HL-60 (cell line): ENCODE measurements around the gene LCNL1.

Source experiments
- DNase-seq, 2 experiments: peaks; one replicate each; pipeline ENCODE4 v3.0.0-alpha.2; 2010 to 2020; ENCODE audit warnings: low read depth in 1 of 2, low spot score in 1 of 2
- H3K27ac ChIP-seq: fragments of 250-450 bp; sonication (Bioruptor Pico); replicated peaks from 2 replicates; pipeline ENCODE4 v1.5.1; 2020; ENCODE audit warnings: mild to moderate bottlenecking, moderate library complexity
- H3K27me3 ChIP-seq: fragments of 250-450 bp; sonication (Bioruptor Pico); 2 replicates; pipeline ENCODE4 v1.5.1; 2021; ENCODE audit warnings: mild to moderate bottlenecking, moderate library complexity; ENCODE audit not compliant: insufficient read depth, poor library complexity, severe bottlenecking
- H3K4me3 ChIP-seq: replicated peaks from 2 replicates; pipeline ENCODE4 v1.5.1; 2011; ENCODE audit warnings: mild to moderate bottlenecking, control low read depth, low read length; ENCODE audit not compliant: insufficient read depth
- GABPA ChIP-seq: IDR thresholded peaks from 2 replicates; pipeline ENCODE4 v1.6.1; 2012; ENCODE audit warnings: low read depth
- POLR2AphosphoS5 ChIP-seq: IDR thresholded peaks from 2 replicates; pipeline ENCODE4 v1.6.1; 2012; ENCODE audit warnings: low read depth
- SPI1 ChIP-seq: IDR thresholded peaks from 2 replicates; pipeline ENCODE4 v1.6.1; 2012; ENCODE audit warnings: low read depth, mild to moderate bottlenecking, borderline replicate concordance
- TF ChIP-seq, protein P1 (sequence below): IDR thresholded peaks from one replicate; pipeline ENCODE4 v1.5.1; 2011; ENCODE audit warnings: low read length, control low read depth, inconsistent platforms; ENCODE audit not compliant: insufficient read depth
- TF ChIP-seq, protein P2 (sequence below): IDR thresholded peaks from 2 replicates; pipeline ENCODE4 v1.6.1; 2012; ENCODE audit warnings: low read depth; ENCODE audit not compliant: insufficient replicate concordance

LCNL1 gene

DNA sequence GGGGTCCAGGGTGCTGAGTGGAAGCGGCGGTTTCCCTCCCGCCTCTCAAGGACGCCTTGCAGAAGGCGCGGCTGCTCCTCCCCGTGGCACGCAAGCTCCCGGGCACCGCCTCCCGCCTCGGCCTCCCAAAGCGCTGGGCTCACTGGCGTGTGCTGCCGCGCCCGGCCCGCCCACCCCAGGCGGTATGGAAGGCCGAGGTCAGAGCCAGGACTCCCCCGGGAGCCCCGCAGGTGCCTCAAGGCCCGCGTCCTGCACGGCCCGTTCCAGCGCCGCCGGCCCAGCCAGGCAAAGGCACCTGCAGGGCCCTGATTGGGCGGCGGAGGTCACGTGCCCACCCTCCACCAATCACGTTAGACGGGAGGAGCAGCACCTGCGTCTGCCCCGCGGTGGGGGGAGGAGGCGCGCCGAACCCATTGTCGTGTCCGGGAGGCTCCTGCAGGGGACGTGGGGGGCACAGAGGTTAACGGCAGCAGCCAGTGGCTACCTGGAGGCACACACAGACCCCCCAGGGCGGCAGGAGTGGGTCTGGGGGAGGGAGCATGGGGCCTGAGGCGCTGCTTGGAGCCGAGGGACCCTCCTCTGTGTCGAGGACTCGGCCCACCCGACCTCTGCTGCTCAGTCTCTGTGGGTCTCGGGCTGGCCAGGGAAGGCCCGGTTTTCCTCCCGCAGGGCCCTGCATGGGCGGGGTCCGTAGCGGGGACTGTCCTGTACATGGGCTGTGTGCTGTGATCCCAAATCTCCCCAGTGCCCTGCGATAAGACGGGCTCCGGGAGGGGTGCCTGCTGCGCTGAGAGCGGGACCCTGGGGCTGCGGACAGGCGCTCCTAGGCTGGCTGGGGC is 32.8 kb upstream of the LCNL1 start:
- peak overlapping the region; percentile 66 for H3K4me3 ChIP-seq
- DNase-seq = peak; percentile 96
- no peaks in the 10 kb centered on the region for H3K27me3 ChIP-seq
- TF ChIP-seq POLR2AphosphoS5 (peak; percentile 78; the same call in 1 of the 2 replicates), GABPA (no peak)
- H3K27ac ChIP-seq = peak overlapping the region; percentile 77

DNA sequence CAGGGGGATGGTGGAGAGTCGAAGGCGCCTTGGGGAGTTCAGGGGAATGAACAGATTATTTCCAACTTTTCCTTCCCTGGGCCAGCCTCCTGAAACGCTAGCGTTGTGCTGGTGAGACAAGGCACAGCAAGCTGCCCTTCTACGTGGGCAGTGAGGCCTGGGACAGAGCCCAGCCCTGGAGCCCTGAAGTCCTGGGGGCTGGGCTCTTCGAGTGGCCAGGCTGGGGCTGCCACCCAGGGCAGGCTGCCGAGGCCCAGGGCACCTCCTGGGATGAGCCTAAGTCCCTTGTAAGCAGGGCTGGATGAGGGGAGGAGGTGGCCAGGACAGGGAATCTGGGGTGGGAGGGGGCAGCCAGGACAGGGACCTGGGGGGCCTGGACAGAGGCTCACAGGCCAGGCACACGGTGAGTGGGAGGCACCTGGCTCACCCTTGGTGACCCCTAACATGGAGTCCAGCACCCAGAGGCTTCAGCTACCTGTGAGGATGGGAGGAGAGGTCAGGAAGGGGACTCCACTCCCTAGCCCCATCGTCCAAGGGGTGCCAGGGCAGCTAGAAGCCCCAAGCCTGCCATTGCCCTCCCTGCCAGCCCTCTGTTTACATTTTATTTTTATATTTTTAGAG is 32.0 kb upstream of the LCNL1 start:
- Histone ChIP-seq H3K4me3 (peak overlapping the region; percentile 66), H3K27me3 (no peaks in the 10 kb centered on the region), H3K27ac (peak overlapping the region; percentile 77)
- no peak for DNase-seq
- TF ChIP-seq GABPA (no peak), SPI1 (no peak), POLR2AphosphoS5 (no peak)
- TF ChIP-seq, protein P1, sequence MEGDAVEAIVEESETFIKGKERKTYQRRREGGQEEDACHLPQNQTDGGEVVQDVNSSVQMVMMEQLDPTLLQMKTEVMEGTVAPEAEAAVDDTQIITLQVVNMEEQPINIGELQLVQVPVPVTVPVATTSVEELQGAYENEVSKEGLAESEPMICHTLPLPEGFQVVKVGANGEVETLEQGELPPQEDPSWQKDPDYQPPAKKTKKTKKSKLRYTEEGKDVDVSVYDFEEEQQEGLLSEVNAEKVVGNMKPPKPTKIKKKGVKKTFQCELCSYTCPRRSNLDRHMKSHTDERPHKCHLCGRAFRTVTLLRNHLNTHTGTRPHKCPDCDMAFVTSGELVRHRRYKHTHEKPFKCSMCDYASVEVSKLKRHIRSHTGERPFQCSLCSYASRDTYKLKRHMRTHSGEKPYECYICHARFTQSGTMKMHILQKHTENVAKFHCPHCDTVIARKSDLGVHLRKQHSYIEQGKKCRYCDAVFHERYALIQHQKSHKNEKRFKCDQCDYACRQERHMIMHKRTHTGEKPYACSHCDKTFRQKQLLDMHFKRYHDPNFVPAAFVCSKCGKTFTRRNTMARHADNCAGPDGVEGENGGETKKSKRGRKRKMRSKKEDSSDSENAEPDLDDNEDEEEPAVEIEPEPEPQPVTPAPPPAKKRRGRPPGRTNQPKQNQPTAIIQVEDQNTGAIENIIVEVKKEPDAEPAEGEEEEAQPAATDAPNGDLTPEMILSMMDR = no peak
- TF ChIP-seq, protein P2, sequence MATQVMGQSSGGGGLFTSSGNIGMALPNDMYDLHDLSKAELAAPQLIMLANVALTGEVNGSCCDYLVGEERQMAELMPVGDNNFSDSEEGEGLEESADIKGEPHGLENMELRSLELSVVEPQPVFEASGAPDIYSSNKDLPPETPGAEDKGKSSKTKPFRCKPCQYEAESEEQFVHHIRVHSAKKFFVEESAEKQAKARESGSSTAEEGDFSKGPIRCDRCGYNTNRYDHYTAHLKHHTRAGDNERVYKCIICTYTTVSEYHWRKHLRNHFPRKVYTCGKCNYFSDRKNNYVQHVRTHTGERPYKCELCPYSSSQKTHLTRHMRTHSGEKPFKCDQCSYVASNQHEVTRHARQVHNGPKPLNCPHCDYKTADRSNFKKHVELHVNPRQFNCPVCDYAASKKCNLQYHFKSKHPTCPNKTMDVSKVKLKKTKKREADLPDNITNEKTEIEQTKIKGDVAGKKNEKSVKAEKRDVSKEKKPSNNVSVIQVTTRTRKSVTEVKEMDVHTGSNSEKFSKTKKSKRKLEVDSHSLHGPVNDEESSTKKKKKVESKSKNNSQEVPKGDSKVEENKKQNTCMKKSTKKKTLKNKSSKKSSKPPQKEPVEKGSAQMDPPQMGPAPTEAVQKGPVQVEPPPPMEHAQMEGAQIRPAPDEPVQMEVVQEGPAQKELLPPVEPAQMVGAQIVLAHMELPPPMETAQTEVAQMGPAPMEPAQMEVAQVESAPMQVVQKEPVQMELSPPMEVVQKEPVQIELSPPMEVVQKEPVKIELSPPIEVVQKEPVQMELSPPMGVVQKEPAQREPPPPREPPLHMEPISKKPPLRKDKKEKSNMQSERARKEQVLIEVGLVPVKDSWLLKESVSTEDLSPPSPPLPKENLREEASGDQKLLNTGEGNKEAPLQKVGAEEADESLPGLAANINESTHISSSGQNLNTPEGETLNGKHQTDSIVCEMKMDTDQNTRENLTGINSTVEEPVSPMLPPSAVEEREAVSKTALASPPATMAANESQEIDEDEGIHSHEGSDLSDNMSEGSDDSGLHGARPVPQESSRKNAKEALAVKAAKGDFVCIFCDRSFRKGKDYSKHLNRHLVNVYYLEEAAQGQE = no peak

DNA sequence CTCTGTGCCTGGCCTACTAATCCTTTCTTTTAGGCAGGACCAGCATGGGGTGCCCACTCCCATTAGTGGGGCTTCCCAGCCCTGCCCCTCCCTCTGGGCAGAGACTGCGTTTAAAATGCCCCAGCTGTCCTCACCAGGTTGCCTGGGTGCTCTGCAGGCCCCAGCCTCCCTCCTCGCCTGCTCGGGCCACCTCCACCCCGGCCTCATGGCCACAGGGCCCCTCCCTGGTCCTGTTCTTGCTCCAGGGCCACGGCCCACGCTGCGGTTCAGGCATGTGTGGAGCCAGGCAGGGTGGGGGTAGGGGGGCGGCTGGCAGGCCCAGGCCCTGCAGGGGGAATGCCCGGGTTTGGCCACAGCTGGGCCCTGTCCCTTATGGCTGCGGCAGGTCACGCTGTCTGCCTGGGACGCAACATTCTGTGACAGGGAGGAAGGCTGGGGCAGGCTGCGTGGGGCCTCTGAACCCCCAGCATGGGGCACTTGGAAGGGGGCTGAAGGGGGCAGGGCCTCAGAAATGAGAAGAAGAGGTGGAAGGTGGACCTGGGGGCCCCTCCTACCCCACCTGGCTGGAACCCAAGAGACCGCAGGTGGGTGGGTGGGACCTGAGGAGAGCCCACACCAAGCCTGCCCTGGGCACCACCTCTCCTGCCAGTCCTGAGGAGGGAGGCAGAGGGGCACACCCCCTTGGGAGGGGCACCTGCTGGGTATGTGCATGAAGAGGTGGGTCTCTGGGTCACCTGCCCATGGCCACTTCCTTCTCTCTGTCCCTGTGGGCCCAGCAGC is 31.1 kb upstream of the LCNL1 start, which contains the start of gene LCN12:
Gene LCN12 (plus strand): TSS at position 733 of the 780 bp plus-strand sequence. CDS start 55 bp downstream, outside the sequence.
- Histone ChIP-seq H3K27me3 (no peaks in the 10 kb centered on the region), H3K27ac (no peak within 1 kb of the TSS), H3K4me3 (no peak within 1 kb of the TSS)
- no peak for DNase-seq
- TF ChIP-seq, protein P1 = no peak
- TF ChIP-seq SPI1 = no peak
- TF ChIP-seq GABPA = no peak
- TF ChIP-seq POLR2AphosphoS5 = no peak
- TF ChIP-seq, protein P2 = no peak

DNA sequence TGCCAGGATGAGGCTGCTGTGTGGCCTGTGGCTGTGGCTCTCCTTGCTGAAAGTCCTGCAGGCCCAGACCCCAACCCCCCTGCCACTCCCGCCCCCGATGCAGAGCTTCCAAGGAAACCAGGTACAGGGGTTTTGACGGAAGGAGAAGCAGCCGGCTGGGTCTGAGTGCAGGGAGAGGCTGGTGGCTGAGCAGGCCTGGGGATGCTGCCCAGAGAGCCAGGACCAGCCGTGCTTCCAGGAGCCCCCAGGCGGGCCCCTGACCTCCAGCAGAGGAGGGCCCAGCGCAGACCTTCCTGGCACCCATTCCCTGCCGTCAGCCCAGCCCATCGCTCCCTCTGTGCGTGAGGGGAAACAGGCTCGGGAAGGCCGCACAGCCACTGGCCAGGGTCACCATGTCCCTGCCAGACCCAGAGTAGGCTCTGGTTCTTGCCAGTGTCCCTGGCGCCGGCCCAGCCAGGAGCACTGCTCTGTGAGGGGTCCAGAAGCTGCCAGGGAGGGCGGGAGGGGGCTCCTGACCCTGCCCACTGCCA is 30.4 kb upstream of the LCNL1 start:
- H3K27ac ChIP-seq = no peak overlapping the region
- no peak for DNase-seq
- no peaks in the 10 kb centered on the region for H3K27me3 ChIP-seq
- H3K4me3 ChIP-seq = no peak overlapping the region
- TF ChIP-seq POLR2AphosphoS5 (no peak), GABPA (no peak), SPI1 (no peak)
- TF ChIP-seq, protein P1 = no peak
- TF ChIP-seq, protein P2 = no peak
